ENCODE measurements around the gene PLXDC1. TPM values are rescaled to one million over a fixed set of nuclear protein-coding genes. Genes with fewer than 3 reads are reported as not detected.

Gene PLXDC1
- total RNA-seq, 1 donor from 2014 or later: 37.4 TPM

DNA sequence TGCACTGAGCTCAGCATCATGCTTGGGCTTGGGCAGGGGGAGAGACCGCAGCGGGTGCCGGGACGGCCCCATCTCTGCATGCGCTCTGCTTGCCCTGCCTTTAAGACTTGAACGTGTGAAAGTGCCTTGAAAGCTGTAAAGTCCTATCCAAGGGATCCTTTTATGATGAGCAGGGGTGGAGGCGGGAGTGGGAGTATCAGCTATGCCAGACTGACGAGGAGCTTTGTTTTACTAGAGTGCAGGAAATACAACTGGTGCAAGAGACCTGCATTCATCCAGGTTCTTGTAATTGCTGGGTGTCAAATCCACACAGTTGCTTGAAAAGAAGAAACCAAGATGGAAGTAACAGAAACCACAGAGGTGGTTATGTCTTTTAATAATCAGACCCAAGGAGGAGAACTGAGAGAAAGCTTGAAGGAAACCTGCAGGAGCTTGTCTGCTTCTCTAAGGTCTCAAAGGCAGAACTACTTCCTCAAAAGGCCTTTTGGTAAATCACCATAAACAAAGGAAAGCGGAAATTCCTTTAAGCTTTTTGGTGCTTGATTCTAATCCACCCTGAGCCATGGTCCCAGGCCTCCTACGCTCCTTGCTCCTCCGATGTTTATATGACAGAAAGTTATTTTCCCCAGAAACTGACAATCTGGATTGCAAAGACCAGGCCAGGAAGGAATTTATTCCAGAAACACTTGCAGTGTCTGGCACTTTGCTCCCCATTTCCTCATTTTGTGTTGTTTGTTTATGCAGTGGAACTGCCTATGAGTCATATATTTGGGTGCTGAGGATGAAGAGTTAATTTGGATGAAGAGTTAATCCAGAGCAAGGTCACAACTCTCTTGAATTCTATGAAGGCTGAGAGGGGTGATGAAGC lies 132.9 kb downstream of the PLXDC1 start:
- no peaks in the 10 kb centered on the region for H3K36me3 Mint-ChIP-seq (ENCODE audit: low read depth)
- no peak overlapping the region for H3K4me3 Mint-ChIP-seq (ENCODE audit: unreplicated experiment)
- DNase-seq (ENCODE audit: low spot score): no peak
- TF ChIP-seq, protein P1, sequence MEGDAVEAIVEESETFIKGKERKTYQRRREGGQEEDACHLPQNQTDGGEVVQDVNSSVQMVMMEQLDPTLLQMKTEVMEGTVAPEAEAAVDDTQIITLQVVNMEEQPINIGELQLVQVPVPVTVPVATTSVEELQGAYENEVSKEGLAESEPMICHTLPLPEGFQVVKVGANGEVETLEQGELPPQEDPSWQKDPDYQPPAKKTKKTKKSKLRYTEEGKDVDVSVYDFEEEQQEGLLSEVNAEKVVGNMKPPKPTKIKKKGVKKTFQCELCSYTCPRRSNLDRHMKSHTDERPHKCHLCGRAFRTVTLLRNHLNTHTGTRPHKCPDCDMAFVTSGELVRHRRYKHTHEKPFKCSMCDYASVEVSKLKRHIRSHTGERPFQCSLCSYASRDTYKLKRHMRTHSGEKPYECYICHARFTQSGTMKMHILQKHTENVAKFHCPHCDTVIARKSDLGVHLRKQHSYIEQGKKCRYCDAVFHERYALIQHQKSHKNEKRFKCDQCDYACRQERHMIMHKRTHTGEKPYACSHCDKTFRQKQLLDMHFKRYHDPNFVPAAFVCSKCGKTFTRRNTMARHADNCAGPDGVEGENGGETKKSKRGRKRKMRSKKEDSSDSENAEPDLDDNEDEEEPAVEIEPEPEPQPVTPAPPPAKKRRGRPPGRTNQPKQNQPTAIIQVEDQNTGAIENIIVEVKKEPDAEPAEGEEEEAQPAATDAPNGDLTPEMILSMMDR (IDR thresholded peaks at IDR 0.05): no peak
- peaks cover 2% of the 10 kb centered on the region for H3K27me3 Mint-ChIP-seq (ENCODE audit: low read depth)
- H3K27ac Mint-ChIP-seq (ENCODE audit: unreplicated experiment): no peak overlapping the region
- peaks cover 12% of the 10 kb centered on the region for H3K4me1 Mint-ChIP-seq (ENCODE audit: low read depth)
- H3K9me3 Mint-ChIP-seq (ENCODE audit: low read depth): peaks cover 9% of the 10 kb centered on the region

DNA sequence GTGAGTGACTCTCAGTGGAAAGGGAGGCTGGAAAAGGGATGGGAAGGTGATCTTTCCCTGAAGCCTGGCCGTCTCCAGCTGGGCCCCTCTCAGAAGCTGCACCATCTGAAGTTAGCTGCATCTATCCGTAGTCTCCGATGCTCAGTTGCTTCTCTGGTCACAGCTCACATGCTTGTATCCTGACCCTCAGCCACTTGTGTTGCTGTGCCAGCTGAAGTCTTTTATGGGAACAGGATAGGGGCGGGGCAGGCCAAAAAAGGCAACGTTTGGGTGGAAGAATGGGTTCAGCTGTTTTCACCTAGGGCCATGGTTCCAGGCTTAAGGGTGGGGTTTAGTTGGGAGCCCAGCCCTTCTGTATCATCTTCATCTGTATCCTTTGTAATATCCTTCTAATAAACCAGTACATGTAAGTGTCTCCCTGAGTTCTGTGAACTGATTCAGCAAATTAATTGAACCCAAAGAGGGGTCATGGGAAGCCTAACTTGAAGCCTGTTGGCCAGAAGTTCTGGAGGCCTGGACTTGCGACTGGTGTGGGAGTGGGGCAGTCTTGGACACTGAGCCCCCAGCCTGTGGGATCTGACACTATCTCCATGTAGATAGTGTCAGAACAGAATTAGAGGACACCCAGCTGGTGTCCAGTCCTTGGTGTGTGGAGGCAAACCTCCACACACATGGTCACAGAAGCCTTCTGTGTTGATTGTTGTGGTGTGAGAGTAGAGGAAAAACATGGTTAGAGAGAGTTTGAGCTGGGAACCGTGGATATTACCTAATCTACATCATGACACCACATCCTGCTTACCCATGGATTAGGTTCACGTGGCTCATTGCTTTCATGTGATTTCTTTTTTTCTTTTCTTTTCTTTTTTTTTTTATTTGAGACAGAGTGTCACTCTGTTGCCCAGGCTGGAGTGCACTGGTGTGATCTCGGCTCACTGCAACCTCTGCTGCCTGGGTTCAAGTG lies 135.0 kb downstream of the PLXDC1 start:
- H3K27ac Mint-ChIP-seq (ENCODE audit: unreplicated experiment): no peak overlapping the region
- H3K27me3 Mint-ChIP-seq (ENCODE audit: low read depth): peaks cover 2% of the 10 kb centered on the region
- H3K36me3 Mint-ChIP-seq (ENCODE audit: low read depth): no peaks in the 10 kb centered on the region
- H3K4me3 Mint-ChIP-seq (ENCODE audit: unreplicated experiment): no peak overlapping the region
- DNase-seq (ENCODE audit: low spot score): no peak
- H3K9me3 Mint-ChIP-seq (ENCODE audit: low read depth): peaks cover 9% of the 10 kb centered on the region
- TF ChIP-seq, protein P1 (IDR thresholded peaks at IDR 0.05): no peak
- H3K4me1 Mint-ChIP-seq (ENCODE audit: low read depth): peaks cover 12% of the 10 kb centered on the region

DNA sequence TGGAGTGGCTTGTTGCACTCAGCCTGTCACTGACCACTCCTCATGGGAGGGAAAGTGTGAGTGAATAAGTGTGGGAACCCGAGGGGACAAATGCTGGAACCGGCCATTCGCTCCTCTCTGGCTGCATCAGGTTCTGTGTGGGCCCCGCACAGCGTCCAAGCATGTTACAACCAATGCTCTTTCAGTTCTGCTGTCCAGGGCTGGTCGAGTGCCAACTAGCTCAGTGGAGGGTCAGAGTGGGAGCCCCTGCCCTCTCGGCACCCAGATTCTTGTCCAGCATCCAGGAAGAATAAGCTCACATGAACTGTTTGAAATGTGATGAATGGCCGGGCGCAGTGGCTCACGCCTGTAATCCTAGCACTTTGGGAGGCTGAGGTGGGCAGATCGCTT lies 135.9 kb downstream of the PLXDC1 start:
- TF ChIP-seq, protein P1 (IDR thresholded peaks at IDR 0.05): no peak
- no peak overlapping the region for H3K4me3 Mint-ChIP-seq (ENCODE audit: unreplicated experiment)
- H3K9me3 Mint-ChIP-seq (ENCODE audit: low read depth): peaks cover 9% of the 10 kb centered on the region
- no peak overlapping the region for H3K27ac Mint-ChIP-seq (ENCODE audit: unreplicated experiment)
- H3K4me1 Mint-ChIP-seq (ENCODE audit: low read depth): peaks cover 12% of the 10 kb centered on the region
- H3K36me3 Mint-ChIP-seq (ENCODE audit: low read depth): no peaks in the 10 kb centered on the region
- no peaks in the 10 kb centered on the region for H3K27me3 Mint-ChIP-seq (ENCODE audit: low read depth)
- no peak for DNase-seq (ENCODE audit: low spot score)

DNA sequence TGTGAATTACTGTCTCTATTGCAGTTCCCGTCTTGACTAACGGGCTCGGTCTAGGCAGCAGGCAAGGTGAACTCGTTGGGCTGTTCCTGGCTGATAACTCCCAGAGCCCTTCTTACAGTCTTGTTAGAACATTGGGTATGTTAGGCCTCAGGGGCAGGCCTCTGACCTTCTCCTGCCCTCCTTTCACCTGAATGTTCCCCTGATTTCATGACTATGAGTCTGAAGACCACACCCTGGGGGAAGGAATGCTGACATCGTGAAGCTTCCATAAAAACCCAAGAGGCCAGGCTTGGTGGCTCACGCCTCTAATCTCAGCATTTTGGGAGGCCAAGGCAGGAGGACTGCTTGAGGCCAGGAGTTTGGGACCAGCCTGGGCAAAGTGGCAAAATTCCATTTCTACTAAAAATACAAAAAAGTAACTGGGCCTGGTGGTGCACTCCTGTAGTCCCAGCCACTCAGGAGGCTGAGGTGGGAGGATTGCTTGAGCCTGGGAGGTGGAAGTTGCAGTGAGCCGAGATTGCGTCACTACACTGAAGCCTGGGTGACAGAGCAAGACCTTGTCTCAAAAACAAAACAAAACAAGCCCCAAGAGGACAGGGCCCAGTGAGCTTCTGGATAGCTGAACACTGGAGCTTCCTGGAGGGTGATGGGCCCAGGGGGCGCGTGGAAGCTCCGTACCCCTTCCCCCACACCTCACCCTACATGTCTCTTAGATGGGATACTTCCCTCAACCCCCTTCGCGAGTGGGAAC lies 136.5 kb downstream of the PLXDC1 start:
- Mint-ChIP-seq H3K4me3 (ENCODE audit: unreplicated experiment) (no peak overlapping the region), H3K27me3 (ENCODE audit: low read depth) (no peaks in the 10 kb centered on the region), H3K27ac (ENCODE audit: unreplicated experiment) (peak overlapping the region; percentile 85), H3K9me3 (ENCODE audit: low read depth) (peaks cover 9% of the 10 kb centered on the region), H3K4me1 (ENCODE audit: low read depth) (peaks cover 12% of the 10 kb centered on the region), H3K36me3 (ENCODE audit: low read depth) (no peaks in the 10 kb centered on the region)
- no peak for DNase-seq (ENCODE audit: low spot score)
- TF ChIP-seq, protein P1 (IDR thresholded peaks at IDR 0.05): no peak

Measured in chondrocyte (in vitro differentiated cells).